Motor neuron (in vitro differentiated cells): ENCODE results near the gene ZNF33A. TPM values are rescaled to one million over a fixed set of nuclear protein-coding genes. Genes with fewer than 3 reads are reported as not detected.

Source experiments
- total RNA-seq, 8 experiments: library from RNA; unstranded; fragments of 300-600 nt; gene quantifications; 2 replicates each; pipeline versions ENCODE4 v1.2.3 to v1.2.4, GENCODE V29; 2022

ZNF33A gene
- total RNA-seq, 8 experiments from 2014 or later, result 11.9 to 37.1 (median 28.5) TPM

Other genes with a start within 250 kb of the ZNF33A start
- gene ZNF248, start 153.1 kb upstream of the ZNF33A start, total RNA-seq, result 10 to 100 TPM in 7 of 8 experiments, 1 to 10 TPM in 1; 7.4 to 40.1 (median 19.8) TPM
- 10 to 100 TPM in 5 of 8 experiments, 1 to 10 TPM in 3; 3.9 to 34.4 (median 22.4) TPM for gene ZNF25, start 34.0 kb upstream of the ZNF33A start, total RNA-seq
- gene ZNF37A, start 83.7 kb downstream of the ZNF33A start, total RNA-seq, result 10 to 100 TPM; 13.5 to 35.0 (median 16.7) TPM